ENCODE data around the gene BCAS1.
"Not testable (repeated sequence)": the region's sequence is repeated elsewhere in the genome, so short reads cannot be mapped to it uniquely, and the experiment has no call there.

BCAS1 gene

GRCh38 chr20:53984356-53985149 lies 85.8 kb downstream of the BCAS1 start:
- no peak for DNase-seq (ENCODE audit: low read depth in 3 of 3)

DNA sequence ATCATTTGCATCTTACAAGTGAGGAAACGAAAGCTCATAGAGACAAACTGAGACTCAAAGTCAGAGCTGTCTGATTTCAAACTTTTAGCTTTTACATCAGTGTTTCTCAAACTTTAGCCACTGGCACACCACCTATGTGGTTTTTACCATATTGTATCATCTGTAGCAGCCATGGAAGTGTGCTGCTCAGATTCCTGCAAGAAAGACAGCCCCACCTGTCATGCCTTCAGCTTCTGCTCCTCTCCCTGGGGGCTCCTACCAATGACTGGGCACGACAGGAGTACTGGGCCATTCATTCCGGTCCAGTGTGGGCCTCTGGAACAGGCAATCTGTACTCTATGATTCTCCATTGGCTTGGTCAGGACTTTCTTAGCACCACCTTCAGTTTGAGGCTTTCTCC lies 87.0 kb downstream of the BCAS1 start:
- no peak for DNase-seq (ENCODE audit: low read depth in 3 of 3)

DNA sequence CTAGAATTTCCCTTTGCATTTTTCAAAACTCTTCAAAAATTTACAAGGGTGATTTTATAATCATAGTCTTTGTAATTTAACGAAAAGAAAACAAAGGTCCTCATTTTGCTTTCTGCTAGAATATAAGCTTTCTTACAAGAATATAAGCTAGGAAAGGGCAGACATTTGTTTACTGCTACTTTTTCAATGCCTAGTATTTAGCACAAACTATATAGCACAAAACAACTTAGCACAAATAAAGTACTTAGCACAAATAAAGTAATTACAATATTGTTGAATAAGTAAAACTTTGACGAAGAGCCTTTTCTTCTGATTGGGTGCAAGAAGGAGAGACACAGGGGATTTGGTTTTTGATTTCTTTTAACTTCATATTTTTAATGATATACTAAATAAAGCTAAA lies 87.8 kb downstream of the BCAS1 start:
- DNase-seq (ENCODE audit: low read depth in 3 of 3) = no peak

DNA sequence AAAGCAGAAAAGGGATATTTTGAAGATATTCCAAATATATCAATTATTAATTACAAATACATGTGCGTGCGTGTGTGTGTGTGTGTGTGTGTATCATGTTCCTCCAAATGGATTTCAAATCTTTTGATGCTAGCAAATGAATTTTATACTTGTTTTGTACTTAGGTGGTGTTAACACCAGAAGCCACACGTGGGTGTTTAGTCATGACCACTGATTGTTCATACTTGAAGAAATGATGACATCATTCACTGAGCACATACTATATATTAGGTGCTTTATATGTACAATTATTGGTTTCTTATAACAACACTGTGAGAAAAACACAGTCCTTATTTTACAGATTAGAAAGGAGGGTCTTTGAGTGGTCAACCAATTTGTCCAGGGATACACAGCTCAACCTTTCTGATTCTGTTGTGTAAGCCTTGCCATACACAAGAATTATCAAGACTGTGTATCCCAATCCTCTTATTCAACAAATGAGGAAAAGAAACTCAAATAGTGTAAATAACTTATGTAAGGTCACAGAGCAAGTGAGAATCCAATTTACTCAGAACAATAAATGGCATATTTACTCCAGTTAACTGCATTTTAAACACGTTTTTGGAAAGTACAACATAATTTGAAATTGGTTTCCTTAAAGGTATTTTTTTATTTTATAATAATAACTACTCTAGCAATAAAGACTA lies 88.5 kb downstream of the BCAS1 start:
- peak; percentile 3 to 5 (median 3) for DNase-seq (ENCODE audit: low read depth in 3 of 3)

DNA sequence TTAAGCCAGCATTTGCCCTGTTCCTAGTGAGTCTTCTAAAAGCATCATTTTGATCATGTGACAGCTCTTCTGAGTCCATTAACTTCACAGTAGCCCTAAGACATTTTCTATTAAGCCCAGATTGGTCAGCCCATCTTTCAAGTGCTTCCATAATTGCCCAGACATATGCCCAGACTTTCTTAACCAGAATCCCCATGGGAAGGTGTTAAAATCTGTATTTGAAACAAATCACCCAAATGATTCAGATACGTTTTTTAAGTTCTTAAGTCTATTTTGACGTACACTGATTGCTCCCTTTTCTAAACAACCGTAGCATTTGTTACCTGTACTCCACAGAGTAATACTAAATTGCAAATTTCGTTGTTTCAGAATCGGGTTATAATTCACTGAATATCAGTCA lies 89.3 kb downstream of the BCAS1 start:
- no peak for DNase-seq (ENCODE audit: low read depth in 3 of 3)

GRCh38 chr20:53980031-53980465 lies 90.3 kb downstream of the BCAS1 start:
- DNase-seq (ENCODE audit: low read depth in 3 of 3) = no peak

DNA sequence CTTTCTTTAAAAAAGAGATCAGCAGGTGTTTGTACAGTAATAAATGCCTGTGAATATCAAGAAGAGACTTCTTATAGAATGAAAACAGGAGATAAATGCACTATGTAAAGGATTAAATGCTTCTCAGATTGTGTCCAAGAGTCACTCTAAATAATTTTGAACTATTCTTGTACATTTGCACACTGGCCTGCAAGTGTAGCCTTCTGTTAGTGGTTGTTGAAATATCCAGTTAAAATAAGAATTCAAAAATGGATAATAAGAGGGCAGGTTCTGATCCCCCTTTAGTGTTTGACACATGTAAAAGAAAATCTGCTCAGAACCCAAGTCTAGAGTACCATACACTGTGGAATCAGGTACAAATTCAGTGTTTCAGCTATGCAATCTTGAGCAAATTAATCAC lies 91.9 kb downstream of the BCAS1 start:
- no peak for DNase-seq (ENCODE audit: low read depth in 3 of 3)

DNA sequence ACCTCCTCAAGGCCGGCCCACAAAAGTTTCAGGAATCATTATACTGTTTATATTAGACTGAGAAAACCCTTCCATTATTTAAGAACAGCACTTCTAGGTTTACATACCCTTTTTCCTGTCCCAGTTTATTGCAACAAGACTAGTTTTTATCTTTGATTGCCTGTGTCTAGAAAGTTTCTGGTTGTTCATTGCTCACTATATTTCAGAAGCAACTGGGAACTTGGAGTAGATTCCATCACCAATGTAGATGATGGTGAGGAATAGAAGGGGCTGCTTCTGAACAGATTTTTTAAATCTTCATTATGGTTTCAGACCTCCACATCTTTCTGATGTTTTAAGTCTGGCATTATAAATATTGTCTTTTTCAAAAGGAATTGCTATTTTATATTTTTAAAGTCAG lies 93.0 kb downstream of the BCAS1 start:
- DNase-seq (ENCODE audit: low read depth in 3 of 3) = no peak

DNA sequence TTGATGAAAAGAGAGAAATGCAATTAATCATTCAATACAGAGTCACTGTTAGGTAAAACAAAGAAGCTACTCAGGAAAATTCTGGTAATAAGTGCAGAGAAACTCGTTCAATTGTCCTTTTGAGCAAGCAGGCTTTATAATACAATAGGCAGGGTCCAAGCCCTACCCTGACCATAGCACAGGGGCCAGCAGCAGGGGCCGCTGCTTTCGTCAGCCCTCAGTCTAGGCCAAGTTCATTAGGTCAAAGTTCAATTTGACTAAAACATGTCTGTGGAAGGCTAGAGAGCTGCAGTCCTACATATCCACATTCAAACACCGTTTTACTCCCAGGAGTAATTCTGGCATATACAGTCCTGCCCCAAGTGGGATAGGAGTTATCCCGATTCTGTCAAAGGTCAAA lies 94.6 kb downstream of the BCAS1 start:
- DNase-seq (ENCODE audit: low read depth in 3 of 3) = no peak

DNA sequence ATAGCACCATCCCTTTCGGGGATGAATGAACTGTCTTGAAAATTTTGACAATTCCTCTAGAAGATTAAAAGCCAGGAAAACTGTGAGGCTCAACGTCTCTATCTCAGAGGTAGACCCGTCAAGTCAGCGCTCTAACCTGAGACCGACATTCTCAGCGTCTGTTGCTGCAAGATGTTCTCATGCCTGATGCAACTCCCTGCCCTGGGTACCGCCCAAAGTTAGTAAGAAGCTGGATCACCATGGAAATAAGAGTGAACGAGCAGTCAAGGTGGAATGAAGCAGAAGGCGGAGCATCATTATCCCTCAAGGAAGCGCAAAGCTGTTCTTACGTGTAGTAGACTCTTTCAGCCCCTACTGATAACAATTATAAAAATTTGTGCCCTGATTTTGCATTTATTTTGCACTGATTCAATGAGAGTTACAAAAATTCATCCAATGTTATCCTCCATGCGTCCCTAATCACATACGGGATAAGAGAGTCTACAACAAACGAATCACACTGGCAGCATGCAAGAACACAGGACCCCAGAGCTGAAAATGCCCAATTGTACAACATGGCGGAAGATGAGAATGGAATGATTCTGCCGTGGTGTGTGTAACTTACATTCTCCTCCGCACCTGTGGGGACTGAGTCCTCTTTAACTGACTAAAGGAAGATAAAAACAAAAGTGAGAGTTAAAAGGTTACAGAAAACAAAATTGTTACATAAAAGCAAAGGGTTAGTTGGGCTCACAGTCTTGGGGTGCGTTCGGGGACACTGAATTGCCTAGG lies 95.4 kb downstream of the BCAS1 start:
- DNase-seq (ENCODE audit: low read depth in 3 of 3) = no peak

GRCh38 chr20:53973882-53974281 lies 96.5 kb downstream of the BCAS1 start:
- not testable (repeated sequence) for DNase-seq (ENCODE audit: low read depth in 3 of 3)

GRCh38 chr20:53972179-53972578 lies 98.2 kb downstream of the BCAS1 start:
- DNase-seq (ENCODE audit: low read depth in 3 of 3) = no peak

GRCh38 chr20:53971096-53971683 lies 99.2 kb downstream of the BCAS1 start:
- no peak for DNase-seq (ENCODE audit: low read depth in 3 of 3)

DNA sequence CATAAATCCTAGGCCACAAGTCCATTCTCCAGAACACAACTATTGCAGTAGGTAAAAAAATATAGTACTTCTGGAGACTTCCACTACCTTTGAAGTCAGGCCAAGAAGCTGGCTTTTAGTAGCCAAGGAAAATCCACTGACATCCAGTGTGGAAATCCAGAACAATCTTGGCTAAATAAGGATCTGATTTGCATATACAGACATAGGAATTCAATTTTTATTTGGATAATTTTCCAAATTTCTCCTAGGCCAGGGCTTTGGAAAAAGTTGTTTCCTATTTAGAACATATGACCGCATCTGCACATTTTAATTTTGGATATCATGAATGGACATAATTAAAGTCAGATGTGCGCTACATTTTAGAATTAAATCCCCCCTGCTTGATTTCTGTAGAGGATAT lies 100.2 kb downstream of the BCAS1 start:
- DNase-seq (ENCODE audit: low read depth in 3 of 3) = no peak

DNA sequence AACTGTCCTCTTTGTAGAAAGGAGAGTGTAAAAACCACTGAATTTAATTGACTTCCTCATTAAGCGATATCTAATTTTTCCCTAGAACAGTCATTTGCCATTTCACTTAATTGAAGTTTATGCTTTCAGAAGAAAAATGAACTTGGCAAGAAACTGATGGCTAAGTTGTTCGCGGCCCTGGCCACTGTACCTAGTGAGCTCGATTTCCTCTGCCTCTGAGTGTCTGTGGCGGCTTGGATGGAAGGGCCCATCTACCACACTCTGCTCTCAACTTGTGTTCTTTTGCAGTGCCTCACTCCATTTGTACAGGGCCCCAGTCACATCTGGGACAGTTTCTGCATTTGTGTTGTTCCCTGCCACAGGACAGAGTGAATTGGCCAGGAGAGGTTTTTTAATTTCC lies 102.9 kb downstream of the BCAS1 start:
- no peak for DNase-seq (ENCODE audit: low read depth in 3 of 3)

GRCh38 chr20:53966774-53967398 lies 103.5 kb downstream of the BCAS1 start:
- DNase-seq (ENCODE audit: low read depth in 3 of 3) = no peak

GRCh38 chr20:53964501-53965253 lies 105.7 kb downstream of the BCAS1 start:
- no peak for DNase-seq (ENCODE audit: low read depth in 3 of 3)

GRCh38 chr20:53964067-53964466 lies 106.3 kb downstream of the BCAS1 start:
- no peak for DNase-seq (ENCODE audit: low read depth in 3 of 3)

GRCh38 chr20:53963635-53964034 lies 106.8 kb downstream of the BCAS1 start:
- no peak for DNase-seq (ENCODE audit: low read depth in 3 of 3)

DNA sequence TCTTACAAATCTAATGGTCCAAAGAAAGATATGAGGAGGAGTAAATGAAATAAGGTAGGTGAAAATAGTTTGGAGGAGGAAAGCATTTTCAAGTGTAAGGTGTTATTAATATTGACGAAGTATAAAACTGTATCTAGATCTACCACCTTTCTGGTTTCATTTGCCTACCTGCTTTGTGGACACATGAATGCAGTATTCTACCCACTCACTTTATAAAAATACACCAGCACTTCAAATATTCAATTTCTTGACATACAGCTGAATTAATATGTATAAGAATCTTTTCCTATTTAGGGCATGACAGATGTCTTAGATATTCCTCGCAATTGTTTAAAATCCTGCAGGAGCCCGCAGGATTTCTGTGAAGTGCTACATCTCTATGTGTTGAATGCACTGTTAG lies 108.0 kb downstream of the BCAS1 start:
- DNase-seq (ENCODE audit: low read depth in 3 of 3) = no peak

DNA sequence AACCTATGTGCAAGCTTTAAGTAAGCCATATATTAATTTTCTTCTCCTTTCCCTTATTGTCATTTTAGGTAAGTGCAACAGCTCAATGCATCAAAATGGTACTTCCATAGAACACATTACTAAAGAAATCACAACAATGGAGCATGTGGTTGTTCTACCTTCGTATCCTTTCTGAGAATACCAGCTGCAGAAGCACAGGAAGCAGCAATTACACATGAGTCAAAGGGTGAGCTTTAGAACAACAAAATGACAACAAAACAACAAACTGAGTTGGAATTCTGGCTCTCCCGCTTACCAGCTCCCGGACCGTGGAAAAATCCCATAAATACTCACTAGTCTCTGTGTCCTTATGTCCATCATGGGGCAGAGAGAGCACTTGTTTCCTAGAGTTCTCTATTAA lies 108.9 kb downstream of the BCAS1 start:
- DNase-seq (ENCODE audit: low read depth in 3 of 3) = no peak

Data from stimulated activated CD4-positive, alpha-beta T cell treated with anti-CD3 and anti-CD28 coated beads, TNF-alpha, amount 100 ng/mL, for 48 hours (primary cell).